Measurements from ENCODE around the gene PRKAR1B.

PRKAR1B gene

DNA sequence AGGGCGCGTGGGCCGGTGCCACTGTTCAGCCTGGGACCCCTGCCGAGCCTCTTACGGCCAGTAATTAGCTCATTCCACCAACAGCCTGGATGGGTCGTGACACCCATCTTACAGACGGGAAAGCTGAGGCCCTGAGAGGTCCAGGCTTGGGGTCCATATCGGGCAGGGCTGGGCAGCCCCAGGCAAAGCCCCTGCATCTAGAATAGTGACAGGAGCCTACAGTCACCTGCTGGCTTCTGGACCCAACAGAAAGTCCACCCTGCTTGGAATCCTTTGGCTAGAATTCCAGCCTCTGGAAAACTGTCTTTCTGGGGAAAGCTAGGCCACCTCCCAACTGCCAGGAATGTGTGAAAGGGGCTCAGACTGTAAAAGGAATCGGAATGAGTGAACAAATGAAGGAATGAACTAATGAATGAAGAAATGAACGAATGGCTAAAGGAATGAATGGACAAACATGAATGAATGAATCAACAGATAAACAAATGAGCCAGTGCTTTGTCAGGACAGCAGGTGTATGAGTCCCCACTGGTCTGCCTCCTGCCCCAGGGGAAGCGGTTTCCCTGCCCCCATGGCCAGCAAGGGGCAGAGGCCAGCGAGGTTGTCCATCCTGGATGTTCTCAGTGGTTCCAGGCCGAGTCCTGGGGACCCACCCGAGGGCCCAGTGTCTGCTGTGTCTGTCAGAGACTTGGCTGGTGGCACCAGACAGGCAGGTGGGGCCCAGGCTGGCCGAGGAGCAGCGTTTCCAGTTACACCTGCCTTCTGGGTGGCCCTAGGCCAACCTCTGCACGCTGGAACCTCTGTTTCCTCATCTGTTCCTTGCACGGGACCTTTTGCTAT, 183.4 kb downstream of the PRKAR1B start:
- no peaks in the 10 kb centered on the region for H3K9me3 ChIP-seq (ENCODE audit: control insufficient read depth, insufficient read depth, low read depth, low read length)
- no peak overlapping the region for H3K27ac ChIP-seq (ENCODE audit: extremely low read depth, low read depth, low read length)
- ChIA-PET POLR2A (no interaction called here), CTCF (no interaction called here)
- H3K36me3 ChIP-seq (ENCODE audit: control insufficient read depth in 2 of 2, insufficient read depth in 1 of 2, low read length in 2 of 2): no peaks in the 10 kb centered on the region
- no peaks in the 10 kb centered on the region for H3K4me1 ChIP-seq (ENCODE audit: control insufficient read depth, insufficient read depth, low read length)
- H3K4me3 ChIP-seq (ENCODE audit: low read depth, low read length): no peak overlapping the region
- no peak for TF ChIP-seq IKZF3 (tag by site-specific recombination; IDR thresholded peaks at IDR 0.05)
- TF ChIP-seq ZNF19 (tag by site-specific recombination; IDR thresholded peaks at IDR 0.05; ENCODE audit: low read depth): no peak
- TF ChIP-seq, protein P1, sequence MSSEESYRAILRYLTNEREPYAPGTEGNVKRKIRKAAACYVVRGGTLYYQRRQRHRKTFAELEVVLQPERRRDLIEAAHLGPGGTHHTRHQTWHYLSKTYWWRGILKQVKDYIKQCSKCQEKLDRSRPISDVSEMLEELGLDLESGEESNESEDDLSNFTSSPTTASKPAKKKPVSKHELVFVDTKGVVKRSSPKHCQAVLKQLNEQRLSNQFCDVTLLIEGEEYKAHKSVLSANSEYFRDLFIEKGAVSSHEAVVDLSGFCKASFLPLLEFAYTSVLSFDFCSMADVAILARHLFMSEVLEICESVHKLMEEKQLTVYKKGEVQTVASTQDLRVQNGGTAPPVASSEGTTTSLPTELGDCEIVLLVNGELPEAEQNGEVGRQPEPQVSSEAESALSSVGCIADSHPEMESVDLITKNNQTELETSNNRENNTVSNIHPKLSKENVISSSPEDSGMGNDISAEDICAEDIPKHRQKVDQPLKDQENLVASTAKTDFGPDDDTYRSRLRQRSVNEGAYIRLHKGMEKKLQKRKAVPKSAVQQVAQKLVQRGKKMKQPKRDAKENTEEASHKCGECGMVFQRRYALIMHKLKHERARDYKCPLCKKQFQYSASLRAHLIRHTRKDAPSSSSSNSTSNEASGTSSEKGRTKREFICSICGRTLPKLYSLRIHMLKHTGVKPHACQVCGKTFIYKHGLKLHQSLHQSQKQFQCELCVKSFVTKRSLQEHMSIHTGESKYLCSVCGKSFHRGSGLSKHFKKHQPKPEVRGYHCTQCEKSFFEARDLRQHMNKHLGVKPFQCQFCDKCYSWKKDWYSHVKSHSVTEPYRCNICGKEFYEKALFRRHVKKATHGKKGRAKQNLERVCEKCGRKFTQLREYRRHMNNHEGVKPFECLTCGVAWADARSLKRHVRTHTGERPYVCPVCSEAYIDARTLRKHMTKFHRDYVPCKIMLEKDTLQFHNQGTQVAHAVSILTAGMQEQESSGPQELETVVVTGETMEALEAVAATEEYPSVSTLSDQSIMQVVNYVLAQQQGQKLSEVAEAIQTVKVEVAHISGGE (tag by site-specific recombination; conservative IDR thresholded peaks at IDR 0.05; ENCODE audit: low read depth): no peak
- TF ChIP-seq SP3 (tag by site-specific recombination; IDR thresholded peaks at IDR 0.05): no peak
- no peak for TF ChIP-seq ZNF76 (tag by site-specific recombination; IDR thresholded peaks at IDR 0.05; ENCODE audit: borderline replicate concordance, low read depth)
- no peak for TF ChIP-seq ZNF843 (tag by site-specific recombination; IDR thresholded peaks at IDR 0.05)
- TF ChIP-seq, protein P2, sequence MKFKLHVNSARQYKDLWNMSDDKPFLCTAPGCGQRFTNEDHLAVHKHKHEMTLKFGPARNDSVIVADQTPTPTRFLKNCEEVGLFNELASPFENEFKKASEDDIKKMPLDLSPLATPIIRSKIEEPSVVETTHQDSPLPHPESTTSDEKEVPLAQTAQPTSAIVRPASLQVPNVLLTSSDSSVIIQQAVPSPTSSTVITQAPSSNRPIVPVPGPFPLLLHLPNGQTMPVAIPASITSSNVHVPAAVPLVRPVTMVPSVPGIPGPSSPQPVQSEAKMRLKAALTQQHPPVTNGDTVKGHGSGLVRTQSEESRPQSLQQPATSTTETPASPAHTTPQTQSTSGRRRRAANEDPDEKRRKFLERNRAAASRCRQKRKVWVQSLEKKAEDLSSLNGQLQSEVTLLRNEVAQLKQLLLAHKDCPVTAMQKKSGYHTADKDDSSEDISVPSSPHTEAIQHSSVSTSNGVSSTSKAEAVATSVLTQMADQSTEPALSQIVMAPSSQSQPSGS (tag by site-specific recombination; IDR thresholded peaks at IDR 0.05; ENCODE audit: low read depth): no peak

DNA sequence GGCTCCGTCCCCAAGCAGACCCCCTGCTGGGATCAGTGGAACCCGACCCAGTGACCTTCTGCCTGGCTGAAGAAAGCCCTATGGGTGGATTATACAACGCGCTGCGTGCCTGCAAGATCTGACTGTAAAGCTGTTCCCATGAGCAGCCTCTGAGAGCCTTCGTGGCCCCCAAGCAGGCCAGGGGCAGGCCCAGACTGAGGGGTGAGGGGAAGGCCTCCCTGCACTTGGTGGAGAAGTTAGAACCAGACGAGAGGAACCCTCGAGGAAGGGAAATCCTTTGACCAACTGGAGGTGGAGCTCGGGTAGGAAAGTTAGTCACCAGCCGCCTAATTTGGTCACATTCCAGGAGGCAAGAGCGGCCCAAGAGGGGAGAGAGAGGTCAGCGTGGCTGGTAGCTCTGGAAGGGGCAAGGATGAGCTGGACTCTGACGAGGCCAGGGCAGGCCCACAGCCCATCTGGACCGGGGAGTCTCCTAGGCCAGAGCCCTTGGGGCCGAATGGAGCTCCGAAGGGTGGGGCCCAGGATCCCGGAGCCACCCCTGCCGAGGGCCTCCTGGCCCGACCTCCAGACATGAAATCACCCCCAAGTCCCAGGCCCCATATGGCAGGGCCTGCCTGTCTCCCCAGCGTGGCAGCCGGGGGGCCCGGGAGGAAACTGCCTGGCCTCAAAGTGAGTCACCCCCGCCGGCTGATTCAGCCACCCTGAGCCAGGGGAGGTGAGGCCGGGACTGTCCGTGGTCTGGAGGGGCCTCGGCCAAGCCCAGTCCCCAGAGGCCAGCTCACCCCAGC, 184.2 kb downstream of the PRKAR1B start:
- no peak overlapping the region for H3K27ac ChIP-seq (ENCODE audit: extremely low read depth, low read depth, low read length)
- ChIA-PET CTCF (no interaction called here), POLR2A (no interaction called here)
- peak; percentile 69 for TF ChIP-seq GLIS1 (tag by site-specific recombination; IDR thresholded peaks at IDR 0.05)
- TF ChIP-seq, protein P3, sequence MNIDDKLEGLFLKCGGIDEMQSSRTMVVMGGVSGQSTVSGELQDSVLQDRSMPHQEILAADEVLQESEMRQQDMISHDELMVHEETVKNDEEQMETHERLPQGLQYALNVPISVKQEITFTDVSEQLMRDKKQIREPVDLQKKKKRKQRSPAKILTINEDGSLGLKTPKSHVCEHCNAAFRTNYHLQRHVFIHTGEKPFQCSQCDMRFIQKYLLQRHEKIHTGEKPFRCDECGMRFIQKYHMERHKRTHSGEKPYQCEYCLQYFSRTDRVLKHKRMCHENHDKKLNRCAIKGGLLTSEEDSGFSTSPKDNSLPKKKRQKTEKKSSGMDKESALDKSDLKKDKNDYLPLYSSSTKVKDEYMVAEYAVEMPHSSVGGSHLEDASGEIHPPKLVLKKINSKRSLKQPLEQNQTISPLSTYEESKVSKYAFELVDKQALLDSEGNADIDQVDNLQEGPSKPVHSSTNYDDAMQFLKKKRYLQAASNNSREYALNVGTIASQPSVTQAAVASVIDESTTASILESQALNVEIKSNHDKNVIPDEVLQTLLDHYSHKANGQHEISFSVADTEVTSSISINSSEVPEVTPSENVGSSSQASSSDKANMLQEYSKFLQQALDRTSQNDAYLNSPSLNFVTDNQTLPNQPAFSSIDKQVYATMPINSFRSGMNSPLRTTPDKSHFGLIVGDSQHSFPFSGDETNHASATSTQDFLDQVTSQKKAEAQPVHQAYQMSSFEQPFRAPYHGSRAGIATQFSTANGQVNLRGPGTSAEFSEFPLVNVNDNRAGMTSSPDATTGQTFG (tag by site-specific recombination; IDR thresholded peaks at IDR 0.05; ENCODE audit: borderline replicate concordance): no peak
- H3K36me3 ChIP-seq (ENCODE audit: control insufficient read depth in 2 of 2, insufficient read depth in 1 of 2, low read length in 2 of 2): no peaks in the 10 kb centered on the region
- no peaks in the 10 kb centered on the region for H3K9me3 ChIP-seq (ENCODE audit: control insufficient read depth, insufficient read depth, low read depth, low read length)
- H3K4me3 ChIP-seq (ENCODE audit: low read depth, low read length): no peak overlapping the region
- no peaks in the 10 kb centered on the region for H3K4me1 ChIP-seq (ENCODE audit: control insufficient read depth, insufficient read depth, low read length)

DNA sequence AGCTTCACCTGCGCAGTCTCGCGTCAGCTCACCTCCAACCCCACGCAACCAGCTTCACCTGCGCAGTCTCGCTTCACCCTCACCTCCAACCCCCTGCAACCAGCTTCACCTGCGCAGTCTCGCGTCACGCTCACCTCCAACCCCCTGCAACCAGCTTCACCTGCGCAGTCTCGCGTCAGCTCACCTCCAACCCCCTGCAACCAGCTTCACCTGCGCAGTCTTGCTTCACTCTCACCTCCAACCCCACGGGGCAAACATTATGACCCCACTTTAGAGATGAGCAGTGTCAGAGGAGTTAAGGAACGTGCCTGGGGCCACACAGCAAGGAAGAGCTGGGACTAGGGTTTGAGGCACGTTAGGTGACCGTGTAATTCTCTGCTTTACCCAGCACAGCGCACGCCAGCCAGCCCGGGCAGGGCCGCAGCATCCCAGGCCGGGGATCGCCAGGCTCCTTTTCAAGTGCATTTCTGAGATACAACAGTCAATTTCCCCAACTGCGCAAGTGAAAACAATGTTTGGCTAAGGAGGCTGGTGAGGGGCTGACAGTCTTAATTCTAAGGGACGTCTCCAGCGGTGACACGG, 184.9 kb downstream of the PRKAR1B start:
- CTCF ChIA-PET: no interaction called here
- Histone ChIP-seq H3K4me1 (ENCODE audit: control insufficient read depth, insufficient read depth, low read length) (no peaks in the 10 kb centered on the region), H3K4me3 (ENCODE audit: low read depth, low read length) (no peak overlapping the region), H3K9me3 (ENCODE audit: control insufficient read depth, insufficient read depth, low read depth, low read length) (no peaks in the 10 kb centered on the region), H3K36me3 (ENCODE audit: control insufficient read depth in 2 of 2, insufficient read depth in 1 of 2, low read length in 2 of 2) (no peaks in the 10 kb centered on the region), H3K27ac (ENCODE audit: extremely low read depth, low read depth, low read length) (no peak overlapping the region)
- POLR2A ChIA-PET: no interaction called here
- TF ChIP-seq ZNF600 (tag by site-specific recombination; IDR thresholded peaks at IDR 0.05): no peak
- TF ChIP-seq ZNF48 (tag by site-specific recombination; IDR thresholded peaks at IDR 0.05): no peak
- no peak for TF ChIP-seq ZNF416 (tag by site-specific recombination; IDR thresholded peaks at IDR 0.05)
